Measurements from ENCODE around the gene KMT5B. TPM values are rescaled to one million over a fixed set of nuclear protein-coding genes. Genes with fewer than 3 reads are reported as not detected.

Gene KMT5B
- total RNA-seq, 2 experiments from 2014 or later = 29.2 to 32.2 TPM

GRCh38 chr11:68212421-68213134 lies 518 bp downstream of the KMT5B start:
- POLR2A ChIA-PET = interaction anchor here (1.2 kb wide), 1 partner anchor 174 kb away, joined by 3 read pairs; the partner anchor contains the start of gene TCIRG1
- H3K4me3 Mint-ChIP-seq = peak overlapping the region; percentile 88
- peaks cover 31% of the 10 kb centered on the region for H3K4me1 Mint-ChIP-seq
- peak; percentile 68 for DNase-seq
- H3K27ac Mint-ChIP-seq = peak overlapping the region; percentile 80
- peak; percentile 68 for ATAC-seq (ENCODE audit: low read depth)
- peaks cover 26% of the 10 kb centered on the region for H3K27me3 Mint-ChIP-seq
- H3K36me3 Mint-ChIP-seq = peaks cover 2% of the 10 kb centered on the region
- H3K9me3 Mint-ChIP-seq = no peaks in the 10 kb centered on the region

GRCh38 chr11:68211546-68211945 lies 1.6 kb downstream of the KMT5B start:
- Mint-ChIP-seq H3K27me3 (peaks cover 24% of the 10 kb centered on the region), H3K4me3 (peak overlapping the region; percentile 79), H3K9me3 (no peaks in the 10 kb centered on the region), H3K27ac (peak overlapping the region; percentile 36), H3K36me3 (peaks cover 2% of the 10 kb centered on the region), H3K4me1 (peaks cover 33% of the 10 kb centered on the region)
- POLR2A ChIA-PET = interaction anchor here (1.2 kb wide), 1 partner anchor 173 kb away, joined by 3 read pairs; the partner anchor contains the start of gene TCIRG1
- no peak for ATAC-seq (ENCODE audit: low read depth)
- no peak for DNase-seq

GRCh38 chr11:68206211-68206610 lies 6.9 kb downstream of the KMT5B start:
- peak; percentile 53 for ATAC-seq (ENCODE audit: low read depth)
- Mint-ChIP-seq H3K36me3 (no peaks in the 10 kb centered on the region), H3K27ac (no peak overlapping the region), H3K27me3 (peaks cover 8% of the 10 kb centered on the region), H3K9me3 (no peaks in the 10 kb centered on the region), H3K4me1 (peaks cover 29% of the 10 kb centered on the region), H3K4me3 (no peak overlapping the region)
- DNase-seq = no peak
- POLR2A ChIA-PET = no interaction called here

DNA sequence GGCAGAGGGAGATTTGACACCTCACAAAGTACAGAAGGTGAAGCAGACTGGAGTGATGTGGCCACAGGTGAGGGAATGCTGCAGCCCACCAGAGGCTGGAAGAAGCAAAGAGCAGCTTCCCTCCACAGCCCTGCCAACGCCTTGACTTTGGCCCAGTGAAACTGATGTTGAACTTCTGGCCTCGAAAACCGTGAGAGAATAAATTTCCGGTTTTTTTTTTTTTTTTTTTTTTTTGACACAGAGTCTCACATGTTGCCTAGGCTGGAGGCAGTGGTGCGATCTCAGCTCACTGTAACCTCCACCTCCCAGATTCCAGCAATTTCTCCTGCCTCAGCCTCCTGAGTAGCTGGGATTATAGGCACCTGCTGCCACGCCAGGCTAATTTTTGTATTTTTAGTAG lies 8.7 kb downstream of the KMT5B start:
- Mint-ChIP-seq H3K4me3 (no peak overlapping the region), H3K9me3 (no peaks in the 10 kb centered on the region), H3K4me1 (peaks cover 27% of the 10 kb centered on the region), H3K27me3 (peaks cover 1% of the 10 kb centered on the region), H3K36me3 (no peaks in the 10 kb centered on the region), H3K27ac (no peak overlapping the region)
- DNase-seq = no peak
- POLR2A ChIA-PET = no interaction called here
- no peak for ATAC-seq (ENCODE audit: low read depth)

- no peak for ATAC-seq (ENCODE audit: low read depth)
- POLR2A ChIA-PET = interaction anchor here (0.7 kb wide), 1 partner anchor 223 kb away, joined by 5 read pairs; no protein-coding TSS in a partner anchor
- H3K4me3 Mint-ChIP-seq = no peak overlapping the region
- H3K27ac Mint-ChIP-seq = no peak overlapping the region
- H3K36me3 Mint-ChIP-seq = no peaks in the 10 kb centered on the region
- no peaks in the 10 kb centered on the region for H3K9me3 Mint-ChIP-seq
- H3K4me1 Mint-ChIP-seq = peaks cover 20% of the 10 kb centered on the region
- H3K27me3 Mint-ChIP-seq = peaks cover 1% of the 10 kb centered on the region
- DNase-seq = no peak
Observed at GRCh38 chr11:68202165-68202564, 10.9 kb downstream of the KMT5B start.

- ATAC-seq (ENCODE audit: low read depth) (no peak), DNase-seq (no peak)
- POLR2A ChIA-PET = no interaction called here
- Mint-ChIP-seq H3K4me1 (peaks cover 21% of the 10 kb centered on the region), H3K27me3 (no peaks in the 10 kb centered on the region), H3K27ac (no peak overlapping the region), H3K9me3 (no peaks in the 10 kb centered on the region), H3K36me3 (no peaks in the 10 kb centered on the region), H3K4me3 (no peak overlapping the region)
Observed at GRCh38 chr11:68201492-68201891, 11.6 kb downstream of the KMT5B start.

GRCh38 chr11:68200639-68201038 lies 12.5 kb downstream of the KMT5B start:
- H3K4me3 Mint-ChIP-seq = no peak overlapping the region
- no peaks in the 10 kb centered on the region for H3K27me3 Mint-ChIP-seq
- H3K27ac Mint-ChIP-seq = no peak overlapping the region
- H3K9me3 Mint-ChIP-seq = no peaks in the 10 kb centered on the region
- H3K4me1 Mint-ChIP-seq = peaks cover 14% of the 10 kb centered on the region
- ATAC-seq (ENCODE audit: low read depth) (no peak), DNase-seq (no peak)
- no peaks in the 10 kb centered on the region for H3K36me3 Mint-ChIP-seq
- POLR2A ChIA-PET = no interaction called here

DNA sequence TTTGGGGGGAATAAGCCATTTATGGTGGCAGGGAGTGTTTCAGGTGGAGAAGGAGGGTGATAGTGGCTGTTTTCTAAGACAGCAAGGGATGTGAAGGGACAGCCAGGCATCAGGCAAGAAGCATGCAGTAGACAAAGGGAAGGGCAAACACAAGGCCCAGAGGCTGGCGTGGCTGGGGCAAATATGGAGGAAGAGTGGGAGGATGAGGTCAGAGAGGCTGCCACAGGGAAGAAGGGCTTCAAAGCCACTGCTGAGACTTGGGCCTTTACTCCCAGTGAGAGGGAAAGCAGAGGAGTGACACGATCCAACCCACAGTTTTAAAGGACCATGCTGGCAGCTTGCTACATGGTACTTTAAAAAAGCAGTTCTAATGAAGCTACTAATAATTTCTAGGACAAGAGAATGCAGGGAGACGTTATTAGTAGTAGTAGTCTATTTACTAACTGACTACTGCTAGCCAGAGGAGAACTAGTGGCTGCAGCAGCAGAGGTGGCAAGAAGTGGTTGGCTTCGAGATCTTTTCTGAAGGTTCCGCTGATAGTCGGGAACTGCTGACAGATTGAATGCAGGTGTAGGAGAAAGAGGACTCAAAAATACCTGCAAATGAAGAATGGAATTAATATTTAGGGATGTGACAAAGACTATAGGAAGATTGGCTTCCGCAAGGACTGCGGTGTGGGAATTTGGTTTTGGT lies 13.7 kb downstream of the KMT5B start:
- no peak for DNase-seq
- H3K27ac Mint-ChIP-seq = no peak overlapping the region
- H3K27me3 Mint-ChIP-seq = no peaks in the 10 kb centered on the region
- peaks cover 13% of the 10 kb centered on the region for H3K4me1 Mint-ChIP-seq
- H3K4me3 Mint-ChIP-seq = no peak overlapping the region
- ATAC-seq (ENCODE audit: low read depth) = no peak
- no peaks in the 10 kb centered on the region for H3K9me3 Mint-ChIP-seq
- POLR2A ChIA-PET = no interaction called here
- no peaks in the 10 kb centered on the region for H3K36me3 Mint-ChIP-seq

GRCh38 chr11:68196219-68196618 lies 16.9 kb downstream of the KMT5B start:
- H3K27ac Mint-ChIP-seq = no peak overlapping the region
- peaks cover 2% of the 10 kb centered on the region for H3K36me3 Mint-ChIP-seq
- no peak for DNase-seq
- no peak for ATAC-seq (ENCODE audit: low read depth)
- H3K4me1 Mint-ChIP-seq = peaks cover 19% of the 10 kb centered on the region
- H3K4me3 Mint-ChIP-seq = no peak overlapping the region
- H3K27me3 Mint-ChIP-seq = no peaks in the 10 kb centered on the region
- POLR2A ChIA-PET = no interaction called here
- no peaks in the 10 kb centered on the region for H3K9me3 Mint-ChIP-seq

- Mint-ChIP-seq H3K36me3 (peaks cover 3% of the 10 kb centered on the region), H3K4me3 (no peak overlapping the region), H3K4me1 (peaks cover 16% of the 10 kb centered on the region), H3K27me3 (no peaks in the 10 kb centered on the region), H3K9me3 (no peaks in the 10 kb centered on the region), H3K27ac (no peak overlapping the region)
- ATAC-seq (ENCODE audit: low read depth) = no peak
- POLR2A ChIA-PET = no interaction called here
- DNase-seq = no peak
Observed at GRCh38 chr11:68194675-68195294, 18.3 kb downstream of the KMT5B start.

- no peaks in the 10 kb centered on the region for H3K27me3 Mint-ChIP-seq
- peaks cover 15% of the 10 kb centered on the region for H3K4me1 Mint-ChIP-seq
- H3K4me3 Mint-ChIP-seq = no peak overlapping the region
- DNase-seq = no peak
- peaks cover 4% of the 10 kb centered on the region for H3K36me3 Mint-ChIP-seq
- no peak for ATAC-seq (ENCODE audit: low read depth)
- no peak overlapping the region for H3K27ac Mint-ChIP-seq
- H3K9me3 Mint-ChIP-seq = no peaks in the 10 kb centered on the region
- POLR2A ChIA-PET = no interaction called here
Observed at GRCh38 chr11:68193018-68193417, 20.1 kb downstream of the KMT5B start.

DNA sequence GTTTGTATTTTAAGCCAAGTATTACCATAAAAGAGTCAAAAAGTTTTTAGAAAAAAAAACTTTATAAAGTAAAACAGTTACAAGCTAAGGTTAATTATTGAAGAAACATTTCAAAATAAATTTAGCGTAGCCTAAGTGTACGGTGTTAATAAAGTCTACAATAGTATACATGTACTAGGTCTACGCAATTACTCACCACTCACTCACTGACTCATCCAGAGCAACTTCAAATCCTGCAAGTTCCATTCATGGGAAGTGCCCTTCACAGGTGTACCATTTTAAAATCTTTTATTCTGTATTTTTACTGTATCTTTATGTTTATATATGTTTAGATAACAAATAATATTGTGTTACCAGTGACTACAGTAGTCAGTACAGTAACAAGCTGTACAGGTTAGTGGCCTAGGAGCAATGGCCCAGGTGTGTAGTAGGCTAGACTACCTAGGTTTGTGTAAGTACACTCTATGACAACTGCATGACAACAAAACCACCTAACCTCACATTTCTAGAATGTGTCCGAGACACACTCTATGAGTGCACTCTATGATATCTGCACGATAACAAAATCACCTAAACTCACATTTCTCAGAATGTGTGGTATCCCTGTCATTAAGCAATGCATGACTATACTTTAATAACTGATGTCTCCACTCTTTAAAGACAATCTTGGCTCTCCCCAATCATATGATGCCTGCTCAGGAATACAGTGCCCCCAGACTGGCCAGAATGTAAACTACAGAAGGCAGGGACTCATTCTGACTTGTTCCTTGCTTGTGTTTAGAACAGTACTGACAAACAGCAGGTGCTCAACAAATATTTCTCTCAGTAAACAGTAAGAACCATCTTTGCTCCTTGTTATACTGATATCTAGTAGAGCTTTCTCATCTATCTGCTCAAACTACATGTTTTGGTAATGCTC lies 21.2 kb downstream of the KMT5B start:
- H3K27ac Mint-ChIP-seq = no peak overlapping the region
- H3K27me3 Mint-ChIP-seq = no peaks in the 10 kb centered on the region
- POLR2A ChIA-PET = no interaction called here
- ATAC-seq (ENCODE audit: low read depth) (no peak), DNase-seq (no peak)
- H3K9me3 Mint-ChIP-seq = no peaks in the 10 kb centered on the region
- H3K36me3 Mint-ChIP-seq = peaks cover 7% of the 10 kb centered on the region
- H3K4me1 Mint-ChIP-seq = peaks cover 15% of the 10 kb centered on the region
- no peak overlapping the region for H3K4me3 Mint-ChIP-seq

- ATAC-seq (ENCODE audit: low read depth) (no peak), DNase-seq (no peak)
- Mint-ChIP-seq H3K9me3 (no peaks in the 10 kb centered on the region), H3K4me1 (peaks cover 13% of the 10 kb centered on the region), H3K27me3 (no peaks in the 10 kb centered on the region), H3K4me3 (no peak overlapping the region), H3K27ac (no peak overlapping the region), H3K36me3 (peaks cover 7% of the 10 kb centered on the region)
- POLR2A ChIA-PET = no interaction called here
Observed at GRCh38 chr11:68189888-68190287, 23.2 kb downstream of the KMT5B start.
